Activated gamma-delta T cell treated with Interleukin-2 at 50 U/mL for 16 hours (primary cell): ENCODE results near the gene UBA52.
A peak's percentile ranks its signal among the peaks of the same experiment; 100 is the strongest.
"Not testable (repeated sequence)": the region's sequence is repeated elsewhere in the genome, so short reads cannot be mapped to it uniquely, and the experiment has no call there.

Experiments used
- DNase-seq: peaks from one replicate; pipeline ENCODE4 v3.0.0-alpha.2; 2020

The UBA52 gene

GRCh38 chr19:18571564-18572344 is at the start of gene UBA52:
UBA52 (plus strand) TSS chr19:18571857; CDS start chr19:18573301, 1,444 bp downstream.
- DNase-seq = peak; percentile 98

DNA sequence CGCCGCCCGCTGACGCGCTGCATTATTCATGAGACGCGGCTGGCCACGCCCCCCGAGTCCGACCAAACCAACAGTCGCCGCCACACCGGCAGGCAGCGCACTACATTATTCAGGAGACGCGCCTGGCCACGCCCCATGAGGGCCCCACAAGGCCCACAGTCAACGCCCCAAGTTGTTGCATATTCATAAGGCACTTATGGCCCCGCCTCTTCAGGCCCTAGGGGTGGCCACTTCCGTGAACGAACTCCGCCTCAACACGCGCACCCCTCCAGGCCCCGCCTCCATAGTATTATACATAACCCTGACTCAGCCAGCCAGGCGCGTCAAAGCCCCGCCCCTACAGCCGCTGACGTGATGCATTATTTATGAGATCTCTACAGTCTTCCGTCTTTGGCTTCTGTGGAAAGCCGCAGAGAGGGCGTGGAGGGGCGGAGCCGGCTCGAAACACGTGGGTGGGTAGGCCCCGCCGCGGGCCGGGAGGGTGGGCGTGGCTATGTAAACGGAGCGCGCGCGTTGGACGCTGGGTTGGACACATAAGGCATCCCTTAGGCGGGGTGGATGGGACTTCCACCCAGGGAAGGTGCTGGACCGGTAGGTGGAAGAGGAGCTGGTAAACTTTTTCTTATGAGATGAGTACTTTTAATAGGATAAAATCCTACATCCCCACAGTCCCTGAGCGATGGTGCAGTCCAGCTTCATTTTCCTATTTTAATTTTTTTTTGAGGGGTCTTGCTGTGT is 49.4 kb upstream of the UBA52 start:
- peak; percentile 100 for DNase-seq

DNA sequence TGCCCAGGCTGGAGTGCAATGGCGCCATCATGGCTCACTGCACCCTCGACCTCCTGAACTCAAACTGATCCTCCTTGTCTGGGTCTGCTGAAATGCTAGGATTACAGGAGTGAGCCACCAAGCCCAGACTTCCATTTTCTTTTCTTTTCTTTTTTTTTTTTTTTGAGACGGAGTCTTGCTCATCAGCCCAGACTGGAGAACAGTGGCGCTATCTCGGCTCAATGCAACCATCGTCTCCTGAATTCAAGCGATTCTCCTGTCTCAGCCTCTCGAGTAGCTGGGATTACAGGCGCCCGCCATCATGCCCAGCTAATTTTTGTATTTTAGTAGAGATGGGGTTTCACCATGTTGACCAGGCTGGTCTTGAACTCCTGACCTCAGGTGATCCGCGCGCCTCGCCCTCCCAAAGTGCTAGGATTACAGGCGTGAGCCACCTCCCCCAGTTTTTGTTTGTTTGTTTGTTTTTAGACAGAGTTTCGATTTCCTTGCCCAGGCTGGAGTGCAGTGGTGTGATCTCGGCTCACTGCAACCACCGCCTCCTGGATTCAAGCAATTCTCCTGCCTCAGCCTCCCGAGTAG is 48.7 kb upstream of the UBA52 start:
- not testable (repeated sequence) for DNase-seq

DNA sequence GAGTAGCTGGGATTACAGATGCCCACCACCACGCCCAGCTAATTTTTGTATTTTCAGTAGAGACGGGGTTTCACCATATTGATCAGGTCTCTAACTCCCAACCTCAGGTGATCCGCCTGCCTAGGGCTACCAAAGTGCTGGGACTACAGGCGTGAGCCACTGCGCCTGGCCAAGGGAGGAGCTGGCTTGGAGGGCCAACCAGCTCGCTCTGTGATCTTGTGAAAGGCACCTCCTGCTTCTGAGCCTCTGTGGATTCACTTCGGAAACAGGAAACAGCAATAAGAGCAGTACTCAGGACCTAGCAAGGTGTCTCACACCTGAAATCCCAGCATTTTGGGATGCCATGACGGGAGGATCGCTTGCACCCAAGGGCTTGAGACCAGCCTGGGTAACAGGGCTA is 47.8 kb upstream of the UBA52 start:
- DNase-seq = no peak

GRCh38 chr19:18526316-18526715 is 45.3 kb upstream of the UBA52 start:
- no peak for DNase-seq

DNA sequence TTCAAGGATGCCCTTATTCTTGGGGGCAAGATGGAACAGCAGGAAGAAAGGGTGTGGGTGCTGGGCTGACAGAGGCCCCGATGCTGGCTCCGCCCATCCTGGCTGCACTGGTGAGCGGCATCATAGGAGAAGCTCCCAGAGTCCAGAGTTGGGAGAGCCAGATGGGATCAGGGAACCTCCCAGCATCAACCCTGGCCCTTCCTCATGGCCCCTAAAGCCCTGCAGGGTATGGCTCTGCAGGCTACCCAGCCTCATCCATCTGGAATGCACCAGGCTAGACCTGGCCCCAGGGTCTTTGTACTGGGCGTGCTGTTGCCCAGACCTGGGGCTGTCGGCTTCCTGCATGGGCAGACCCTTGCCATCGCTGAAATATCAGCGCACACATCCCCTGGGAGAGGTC is 41.9 kb upstream of the UBA52 start:
- DNase-seq = no peak

DNA sequence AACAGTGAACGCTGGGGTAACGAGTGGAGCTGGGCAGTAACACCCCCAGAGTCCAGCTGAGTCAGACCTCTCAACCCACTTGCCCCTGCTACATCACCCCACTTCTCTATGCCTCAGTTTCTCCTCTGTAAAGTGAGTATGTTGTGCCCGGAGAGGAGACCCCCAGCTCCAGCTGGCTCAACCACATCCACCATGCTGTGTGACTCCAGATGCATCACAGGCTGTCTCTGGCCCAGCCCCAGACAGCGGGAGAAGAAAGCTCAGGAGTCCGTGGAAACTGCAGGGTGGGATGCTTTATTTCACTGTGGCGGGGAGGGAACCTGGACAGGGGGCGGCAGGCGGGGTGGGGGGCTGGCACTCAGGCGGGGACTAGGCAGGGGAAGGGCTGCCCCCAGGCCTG is 40.2 kb upstream of the UBA52 start:
- no peak for DNase-seq

DNA sequence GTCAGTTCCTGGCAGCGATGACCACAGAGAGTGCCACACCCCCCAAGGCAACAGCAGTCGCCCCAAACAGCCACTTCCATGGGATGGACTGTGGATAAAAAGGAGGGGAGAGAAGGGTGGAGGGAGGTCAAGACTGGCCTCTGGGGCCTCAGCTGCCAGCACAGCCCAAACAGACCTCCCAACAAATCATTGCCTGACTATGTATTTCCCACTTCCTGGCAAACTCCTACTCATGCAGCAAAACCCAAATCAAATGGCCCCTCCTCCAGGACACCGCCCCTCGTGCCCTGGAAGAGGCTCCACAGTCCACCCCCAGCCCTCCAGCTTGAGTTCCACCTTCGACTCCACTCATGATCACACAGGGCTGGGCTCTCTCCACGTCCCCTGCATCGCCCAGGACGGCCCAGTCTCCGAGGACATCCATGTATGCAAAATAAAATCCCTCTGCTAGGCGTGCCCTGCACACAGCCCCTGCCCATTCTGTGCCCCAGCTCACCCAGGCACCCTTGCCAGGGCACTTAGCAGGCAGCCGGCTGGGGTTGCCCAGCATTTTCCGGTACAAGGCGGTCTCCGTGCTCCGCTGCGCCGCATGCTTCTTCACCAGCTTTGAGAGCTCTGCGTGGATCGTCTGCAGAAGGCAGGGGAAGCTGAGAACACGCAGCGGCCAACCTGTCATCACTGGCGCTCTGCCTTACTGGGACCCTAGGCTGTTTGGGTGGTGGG is 39.3 kb upstream of the UBA52 start:
- no peak for DNase-seq

DNA sequence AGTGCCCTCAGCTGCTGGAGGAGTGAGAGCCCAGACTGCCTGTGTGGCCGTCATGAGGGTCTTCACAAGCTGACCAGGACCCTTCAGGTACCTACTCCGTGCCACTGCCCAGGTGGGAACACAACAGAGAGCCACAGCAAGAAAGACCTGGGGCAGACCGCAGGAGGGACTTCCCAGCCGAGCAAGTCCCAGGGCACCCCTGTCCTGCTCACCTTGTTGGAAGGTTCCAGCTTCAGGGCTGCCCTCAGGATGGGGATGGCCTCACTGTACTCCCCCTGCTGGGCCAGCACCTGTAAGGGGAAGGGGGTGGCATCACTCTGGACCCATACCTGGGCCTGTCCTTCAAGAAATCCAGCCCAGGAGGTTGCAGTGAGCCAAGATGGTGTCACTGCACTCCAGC is 38.6 kb upstream of the UBA52 start:
- no peak for DNase-seq

DNA sequence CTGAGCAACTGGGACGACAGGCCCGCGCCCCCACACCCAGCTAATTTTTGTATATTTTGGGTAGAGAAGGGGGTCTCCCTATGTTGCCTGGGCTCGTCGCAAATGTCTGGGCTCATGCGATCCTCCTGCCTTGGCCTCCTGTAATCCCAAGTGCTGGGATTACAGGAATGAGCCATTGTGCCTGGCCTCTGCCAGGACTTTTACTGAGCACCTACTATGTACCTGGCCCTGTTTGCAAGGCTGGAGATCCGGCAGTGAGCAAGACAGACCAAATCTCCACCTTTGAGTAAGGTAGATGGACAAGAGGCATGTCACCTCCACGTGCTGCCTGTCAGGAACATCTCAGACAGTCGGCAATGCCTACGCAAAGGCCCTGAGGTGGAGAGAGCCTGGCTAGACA is 35.2 kb upstream of the UBA52 start:
- DNase-seq = no peak

DNA sequence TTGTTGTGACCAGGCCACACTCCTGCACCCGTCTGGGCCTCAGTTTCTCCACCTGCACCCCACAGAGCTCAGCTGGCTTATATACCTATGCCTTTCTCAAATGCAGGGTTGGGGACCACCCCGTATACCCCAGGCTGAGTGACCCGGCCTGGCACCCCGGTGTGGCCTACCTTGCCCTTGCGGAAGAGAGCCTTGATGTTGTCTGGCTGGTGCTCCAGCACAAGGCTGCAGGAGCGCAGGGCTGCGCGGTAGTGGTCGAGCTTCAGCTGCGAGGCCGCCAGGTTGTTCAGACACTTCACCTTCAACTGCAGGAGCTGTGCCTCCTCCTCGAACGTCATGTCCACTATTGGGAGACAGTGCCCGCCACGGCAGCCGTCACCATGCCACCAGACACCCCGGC is 34.2 kb upstream of the UBA52 start:
- DNase-seq = no peak

DNA sequence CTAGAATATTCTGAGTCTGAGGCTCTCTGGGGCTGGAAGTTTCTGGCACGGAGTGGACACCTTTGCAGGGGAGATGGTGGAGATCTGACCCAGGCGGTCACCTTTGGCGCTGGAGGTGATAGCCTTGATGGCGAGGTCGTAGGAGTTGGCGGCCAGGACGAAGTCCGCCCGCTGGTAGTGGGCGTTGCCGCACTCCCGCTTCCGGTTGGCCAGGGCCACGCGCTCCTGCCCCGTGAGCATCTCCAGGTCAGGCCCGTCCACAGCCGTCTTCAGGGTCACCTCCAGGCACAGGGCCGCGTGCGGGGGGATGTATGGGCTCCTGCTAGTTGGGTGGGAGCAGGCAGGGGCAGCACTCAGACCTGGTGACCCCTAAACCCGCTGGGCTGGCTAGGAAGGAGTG is 33.5 kb upstream of the UBA52 start:
- DNase-seq = no peak

GRCh38 chr19:18539372-18539771 is 32.3 kb upstream of the UBA52 start:
- DNase-seq = no peak

- DNase-seq = not testable (repeated sequence)
Measured at GRCh38 chr19:18540200-18540599, 31.5 kb upstream of the UBA52 start.

DNA sequence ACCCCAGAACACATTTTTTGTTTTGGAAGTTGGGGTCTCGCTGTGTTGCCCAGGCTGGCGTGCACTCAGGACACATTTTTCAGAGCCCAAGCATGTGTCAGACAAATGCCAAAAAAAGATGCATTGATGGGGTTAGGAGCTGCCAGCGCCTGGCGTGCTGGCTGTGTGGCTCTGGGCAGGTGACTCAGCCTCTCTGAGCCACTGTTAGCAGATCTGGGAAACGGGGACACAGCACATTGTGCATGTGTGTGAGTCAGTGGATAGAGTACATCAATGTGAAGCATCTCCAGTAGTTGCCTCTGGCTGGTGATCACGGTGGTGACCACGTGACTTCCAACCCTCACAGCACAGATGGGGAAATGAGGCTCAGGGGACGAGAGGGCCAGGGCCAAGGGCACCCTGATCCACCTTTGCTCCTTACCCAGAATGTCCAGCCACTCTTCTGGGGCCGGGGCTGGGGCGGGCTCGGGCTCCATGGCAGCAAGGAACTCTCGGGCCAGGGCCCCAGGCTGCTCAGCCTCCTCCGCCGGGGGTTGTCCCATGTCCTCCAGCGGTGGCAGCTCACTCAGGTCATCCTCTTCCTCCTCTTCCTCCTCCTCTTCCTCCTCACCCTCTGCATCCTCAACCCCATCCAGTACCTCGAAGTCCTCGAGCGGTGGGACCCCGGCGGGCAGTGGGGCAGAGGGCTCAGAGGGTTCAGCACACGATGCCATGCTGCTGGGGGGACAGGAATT is 30.2 kb upstream of the UBA52 start:
- DNase-seq = no peak

- DNase-seq = no peak
Measured at GRCh38 chr19:18541992-18542940, 29.4 kb upstream of the UBA52 start.

DNA sequence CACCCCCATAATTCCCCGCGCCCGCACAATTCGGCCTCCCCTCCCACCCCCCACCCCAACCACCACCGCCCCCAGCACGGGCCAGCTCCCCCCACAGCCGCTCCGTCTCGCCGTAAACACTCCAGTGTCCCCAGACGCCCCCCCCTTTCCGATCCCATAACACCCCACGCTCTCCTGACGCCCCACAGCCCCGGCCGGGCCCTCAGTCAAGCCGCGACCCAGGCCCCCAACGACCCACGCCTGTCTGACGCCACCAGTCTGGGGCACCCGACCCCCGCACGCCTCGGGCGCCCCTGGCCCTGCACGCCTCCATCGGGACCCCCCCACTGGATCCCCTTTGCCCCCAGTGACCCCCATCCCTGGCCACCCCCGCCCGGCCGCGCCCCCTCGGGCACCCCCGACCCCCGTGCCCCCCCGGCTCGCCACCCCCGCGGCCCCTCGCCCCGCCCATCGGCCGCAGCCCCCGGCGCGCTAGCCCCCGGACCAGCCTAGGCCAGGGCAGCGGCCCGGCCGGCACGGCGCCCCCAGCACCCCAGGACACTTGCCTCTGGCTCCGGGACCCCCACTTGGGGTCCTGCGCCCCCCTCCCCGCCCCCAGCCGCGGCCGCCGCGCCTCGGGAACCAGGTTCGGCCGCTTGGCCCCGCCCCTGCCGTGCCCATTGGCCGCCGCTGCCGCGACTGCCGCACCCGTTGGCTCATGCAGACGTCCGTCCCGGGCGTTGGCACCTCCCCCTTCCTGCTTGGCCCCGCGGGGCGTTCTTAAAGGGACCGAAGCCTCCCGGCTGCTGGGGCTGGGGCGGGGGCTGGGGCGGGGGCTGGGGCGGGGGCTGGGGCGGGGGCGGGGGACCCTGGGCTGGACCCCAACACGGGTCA is 28.5 kb upstream of the UBA52 start, which contains the start of gene FKBP8:
Gene FKBP8 (minus strand): TSS at position 633 of the 873 bp plus-strand sequence. CDS start 1,603 bp downstream, outside the sequence.
- DNase-seq = peak; percentile 93

DNA sequence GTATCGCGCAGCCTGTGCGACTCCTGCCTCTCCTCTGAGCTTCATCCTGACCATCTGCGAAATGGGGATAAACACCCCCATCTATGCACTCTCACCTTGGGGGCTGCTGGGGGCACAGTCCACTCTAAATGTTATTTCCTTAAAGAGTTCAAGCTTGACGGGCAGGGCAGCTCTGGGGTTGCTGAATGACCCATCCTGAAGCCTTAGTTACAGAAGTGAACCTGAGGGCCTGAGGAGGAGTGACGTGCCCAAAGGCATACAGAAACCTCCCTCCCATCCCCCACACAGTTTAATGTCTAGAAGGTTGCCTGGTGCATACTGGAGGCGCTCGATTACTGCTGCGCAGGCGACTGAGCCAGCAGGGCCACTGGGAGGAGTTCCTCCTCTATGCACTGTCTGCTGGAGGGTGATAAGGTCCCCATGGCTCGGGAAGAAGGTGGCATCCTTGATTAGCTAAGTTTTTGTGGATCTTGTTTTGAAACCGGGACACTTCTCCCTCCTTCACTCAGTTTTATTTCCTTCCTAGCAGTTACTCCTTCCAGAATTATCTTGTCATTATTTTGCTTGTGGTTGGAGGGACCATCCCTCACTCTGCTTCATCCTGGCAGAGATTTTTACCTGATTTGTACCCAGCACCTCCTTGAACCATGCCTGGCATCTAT is 27.7 kb upstream of the UBA52 start:
- peak; percentile 59 for DNase-seq

- DNase-seq = no peak
Measured at GRCh38 chr19:18551631-18552030, 20.0 kb upstream of the UBA52 start.
